Stimulated activated naive B cell treated with anti-CD40 and anti-IgM and Interleukin-4, amounts not matched to agents 10 μg/mL and 1 μg/mL and 100 μg/mL, for 72 hours (primary cell): ENCODE data around the gene DEUP1.

ENCODE experiments used
- ATAC-seq, 2 donors: fragments of 150-1000 bp; cut with Tn5 transposase; replicated peaks; 2 replicates each; pipeline ENCODE4 v1.10.0; 2021; ENCODE audit warnings: moderate library complexity in 1 of 2
- DNase-seq: peaks from one replicate; pipeline ENCODE4 v3.0.0; 2021
- H3K27ac Mint-ChIP-seq: one replicate; pipeline ENCODE4 v1.8.0; 2022; ENCODE audit warnings: mild to moderate bottlenecking, mixed read lengths
- H3K27me3 Mint-ChIP-seq, 2 donors: one replicate each; pipeline ENCODE4 v1.8.0; 2022; ENCODE audit warnings: mixed read lengths in 2 of 2
- H3K36me3 Mint-ChIP-seq, 2 donors: one replicate each; pipeline ENCODE4 v1.8.0; 2022; ENCODE audit warnings: mixed read lengths in 2 of 2, mild to moderate bottlenecking in 1 of 2
- H3K4me1 Mint-ChIP-seq, 2 donors: one replicate each; pipeline ENCODE4 v1.8.0; 2022; ENCODE audit warnings: mixed read lengths in 2 of 2, mild to moderate bottlenecking in 1 of 2
- H3K4me3 Mint-ChIP-seq, 2 donors: one replicate each; pipeline ENCODE4 v1.8.0; 2022; ENCODE audit warnings: mild to moderate bottlenecking in 2 of 2, mixed read lengths in 2 of 2, moderate library complexity in 1 of 2
- H3K9me3 Mint-ChIP-seq, 2 donors: one replicate each; pipeline ENCODE4 v1.8.0; 2022; ENCODE audit warnings: mixed read lengths in 2 of 2, mild to moderate bottlenecking in 1 of 2

The DEUP1 gene

DNA sequence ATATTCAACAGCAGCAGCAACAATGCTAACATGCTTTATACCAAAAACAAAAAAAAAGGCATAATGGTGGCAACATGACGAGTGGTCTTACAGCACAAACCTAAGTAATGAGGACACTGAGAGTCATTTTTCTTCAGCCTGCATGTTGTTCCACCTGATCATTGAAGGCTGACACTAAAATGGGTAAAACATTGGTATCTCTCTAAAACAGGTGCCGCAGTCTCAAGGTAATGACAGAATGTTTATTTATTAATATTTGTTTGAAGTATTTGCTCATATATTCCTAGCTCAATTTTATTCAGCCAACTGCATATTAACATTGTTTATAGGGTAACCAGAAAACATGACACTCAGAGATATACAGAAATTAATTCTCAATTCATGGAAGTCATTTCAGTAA, 8.3 kb upstream of the DEUP1 start:
- ATAC-seq (no peak), DNase-seq (no peak)
- Mint-ChIP-seq H3K4me1 (no peaks in the 10 kb centered on the region), H3K36me3 (no peaks in the 10 kb centered on the region), H3K27me3 (no peaks in the 10 kb centered on the region), H3K9me3 (peaks cover 0 to 4% of the 10 kb centered on the region in 2 donors), H3K27ac (no peak overlapping the region), H3K4me3 (no peak overlapping the region)

DNA sequence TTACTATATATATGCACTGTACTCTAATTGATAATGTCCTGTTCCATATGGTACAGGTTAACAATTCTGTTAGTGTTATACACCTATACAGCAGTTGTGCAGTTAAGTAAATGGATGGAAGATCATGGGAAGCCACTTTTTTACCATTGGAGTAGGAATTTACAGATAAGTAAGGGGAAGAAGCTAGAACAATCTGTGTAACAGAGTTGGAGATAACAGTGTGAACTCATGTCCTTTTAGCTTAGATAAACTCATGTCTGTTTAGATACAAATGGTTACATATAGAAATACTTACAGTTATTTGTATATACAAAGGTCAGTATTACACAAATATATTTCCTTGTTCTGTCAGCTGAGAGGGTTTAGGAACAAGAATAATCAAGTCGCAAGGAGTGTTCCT, 6.8 kb upstream of the DEUP1 start:
- no peaks in the 10 kb centered on the region for H3K4me1 Mint-ChIP-seq
- ATAC-seq: no peak
- peaks cover 4 to 8% of the 10 kb centered on the region in 2 donors for H3K27me3 Mint-ChIP-seq
- no peak for DNase-seq
- H3K9me3 Mint-ChIP-seq: peaks cover 0 to 2% of the 10 kb centered on the region in 2 donors
- H3K4me3 Mint-ChIP-seq: no peak overlapping the region
- no peak overlapping the region for H3K27ac Mint-ChIP-seq
- no peaks in the 10 kb centered on the region for H3K36me3 Mint-ChIP-seq

DNA sequence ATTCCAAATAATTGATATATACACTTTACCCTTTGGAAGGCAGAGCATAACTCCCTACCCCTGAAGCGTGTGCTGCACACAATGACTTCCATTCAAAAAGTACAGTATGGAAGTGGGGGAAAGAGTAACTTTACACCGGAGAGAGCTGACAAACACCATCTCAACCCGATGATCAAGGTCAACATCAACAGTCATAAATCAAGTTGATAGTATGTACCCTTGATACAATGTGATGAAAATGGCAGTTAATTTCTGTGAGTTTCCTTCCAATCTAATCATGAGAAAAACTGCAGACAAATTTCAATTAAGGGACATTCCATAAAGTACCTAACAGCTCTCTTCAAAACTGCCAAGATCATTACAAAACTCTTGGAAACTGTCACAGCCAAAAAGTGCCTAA, 6.0 kb upstream of the DEUP1 start:
- DNase-seq (no peak), ATAC-seq (no peak)
- Mint-ChIP-seq H3K27ac (no peak overlapping the region), H3K4me3 (no peak overlapping the region), H3K9me3 (peaks cover 0 to under 1% of the 10 kb centered on the region in 2 donors), H3K36me3 (no peaks in the 10 kb centered on the region), H3K27me3 (peaks cover 9 to 15% of the 10 kb centered on the region in 2 donors), H3K4me1 (no peaks in the 10 kb centered on the region)

DNA sequence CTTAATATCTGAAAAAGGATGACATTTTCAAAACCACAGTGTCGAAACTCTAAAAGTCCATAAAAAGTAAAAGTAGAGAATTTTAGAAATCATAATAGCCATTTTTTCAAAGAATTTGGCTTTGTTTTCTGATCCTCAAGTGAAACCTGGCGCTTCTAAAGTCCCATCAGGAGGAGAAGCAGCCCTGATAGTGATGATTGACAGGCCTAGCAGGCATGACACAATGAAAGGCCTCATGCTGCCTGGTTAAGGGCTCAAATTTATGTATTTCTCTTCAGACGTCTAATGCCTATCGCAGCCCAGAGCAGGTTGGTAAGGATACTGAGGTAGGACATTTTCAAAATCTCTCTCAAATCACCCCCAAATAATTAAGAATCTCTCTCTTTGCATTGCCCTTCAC, 3.9 kb upstream of the DEUP1 start:
- Mint-ChIP-seq H3K36me3 (no peaks in the 10 kb centered on the region), H3K27me3 (peaks cover 20 to 30% of the 10 kb centered on the region in 2 donors), H3K4me1 (peaks cover 0 to 5% of the 10 kb centered on the region in 2 donors), H3K4me3 (no peak overlapping the region), H3K9me3 (no peaks in the 10 kb centered on the region), H3K27ac (no peak overlapping the region)
- DNase-seq (no peak), ATAC-seq (no peak)

DNA sequence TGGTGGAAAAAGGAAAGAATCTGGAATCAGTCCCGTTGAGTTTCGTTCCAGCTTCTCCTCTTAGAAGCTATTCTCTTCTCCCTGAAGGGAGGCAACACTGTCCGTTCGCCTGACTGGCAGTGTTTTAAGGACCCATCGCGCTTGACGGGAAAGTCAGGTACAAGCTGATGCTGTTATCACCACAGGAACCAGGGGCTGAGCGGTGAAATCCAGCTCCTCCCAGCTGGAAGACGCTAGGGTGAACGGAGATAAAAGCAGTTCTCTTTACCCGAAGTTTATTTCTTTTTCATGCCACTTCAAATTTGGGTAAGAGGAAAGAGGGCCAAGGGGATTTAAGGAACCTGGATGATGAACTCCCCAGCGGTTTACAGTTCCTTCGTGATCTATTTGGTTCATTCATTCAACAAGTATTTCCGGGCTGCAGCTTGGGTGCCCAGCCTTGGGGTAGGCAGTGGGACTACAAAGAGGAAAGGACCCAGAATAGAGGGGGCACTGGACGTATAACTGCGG, 551 bp upstream of the DEUP1 start:
- Mint-ChIP-seq H3K9me3 (no peaks in the 10 kb centered on the region), H3K4me1 (peaks cover 0 to 5% of the 10 kb centered on the region in 2 donors), H3K27ac (no peak overlapping the region), H3K27me3 (peaks cover 34 to 46% of the 10 kb centered on the region in 2 donors), H3K4me3 (peak overlapping the region in 1 of 2 donors; percentile 36), H3K36me3 (no peaks in the 10 kb centered on the region)
- no peak for ATAC-seq
- DNase-seq: no peak

DNA sequence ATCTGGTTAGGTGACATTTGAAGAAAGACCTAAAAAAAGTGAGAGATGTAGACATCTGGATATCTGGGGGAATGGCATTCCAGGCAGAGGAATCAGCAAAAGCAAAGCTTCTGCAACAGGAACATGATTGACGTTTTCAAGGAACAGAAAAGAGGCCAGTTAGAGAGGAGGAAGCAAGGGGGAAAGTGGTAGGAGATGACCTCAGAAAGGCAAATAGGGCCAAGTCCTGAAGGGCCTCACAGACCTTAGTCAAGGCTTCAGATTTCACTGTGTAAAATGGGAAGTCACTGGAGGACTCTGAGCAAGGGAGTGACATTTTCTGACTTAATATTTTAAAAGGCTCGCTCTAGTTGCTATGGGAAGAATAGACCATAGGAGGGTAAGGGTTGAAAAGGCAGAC, 9.7 kb downstream of the DEUP1 start:
- no peak for ATAC-seq
- Mint-ChIP-seq H3K9me3 (peaks cover 0 to 2% of the 10 kb centered on the region in 2 donors), H3K4me3 (no peak overlapping the region), H3K27ac (no peak overlapping the region), H3K4me1 (no peaks in the 10 kb centered on the region), H3K27me3 (peaks cover 0 to 4% of the 10 kb centered on the region in 2 donors), H3K36me3 (no peaks in the 10 kb centered on the region)
- DNase-seq: no peak

DNA sequence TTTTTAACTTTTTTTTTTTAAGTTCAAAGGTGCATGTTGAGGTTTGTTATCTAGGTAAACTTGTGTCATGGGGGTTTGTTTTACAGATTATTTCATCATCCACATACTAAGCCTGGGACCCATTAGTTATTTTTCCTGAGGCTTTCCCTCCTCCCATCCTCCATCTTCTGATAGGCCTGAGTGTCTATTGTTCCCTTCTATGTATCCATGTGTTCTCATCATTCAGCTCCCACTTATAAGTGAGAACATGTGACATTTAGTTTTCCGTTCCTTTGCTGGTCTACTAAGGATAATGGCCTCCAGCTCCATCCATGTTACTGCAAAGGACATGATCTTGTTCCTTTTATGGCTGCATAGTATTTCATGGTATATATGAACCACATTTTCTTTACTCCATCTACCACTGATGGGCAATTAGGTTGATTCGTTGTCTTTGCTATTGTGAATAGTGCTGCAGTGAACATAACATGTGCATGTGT, 14.4 kb downstream of the DEUP1 start:
- H3K4me3 Mint-ChIP-seq: no peak overlapping the region
- ATAC-seq: no peak
- H3K4me1 Mint-ChIP-seq: no peaks in the 10 kb centered on the region
- no peaks in the 10 kb centered on the region for H3K36me3 Mint-ChIP-seq
- no peak for DNase-seq
- peaks cover 0 to 5% of the 10 kb centered on the region in 2 donors for H3K27me3 Mint-ChIP-seq
- H3K9me3 Mint-ChIP-seq: peaks cover 2 to 4% of the 10 kb centered on the region in 2 donors
- no peak overlapping the region for H3K27ac Mint-ChIP-seq

DNA sequence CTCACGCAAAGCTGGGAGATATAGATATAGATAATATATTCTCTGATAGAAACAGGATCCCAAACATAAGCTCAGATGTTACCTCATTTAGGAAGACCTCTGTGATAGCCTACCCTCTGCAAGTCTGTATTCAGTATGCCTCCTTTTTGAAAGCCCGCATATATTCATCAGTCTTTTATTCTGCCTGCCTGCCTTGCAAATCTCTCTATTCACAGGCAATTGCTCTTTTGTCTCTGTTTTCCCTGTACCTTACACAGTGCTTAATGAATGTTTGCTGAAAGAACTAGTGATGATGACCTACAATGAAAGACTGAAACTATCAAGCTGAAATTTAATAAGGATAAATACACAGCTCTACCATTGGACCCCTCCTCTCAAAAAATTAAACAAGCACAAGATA, 18.4 kb downstream of the DEUP1 start:
- H3K27ac Mint-ChIP-seq: no peak overlapping the region
- H3K4me3 Mint-ChIP-seq: no peak overlapping the region
- peaks cover 0 to 6% of the 10 kb centered on the region in 2 donors for H3K27me3 Mint-ChIP-seq
- peaks cover 0 to 9% of the 10 kb centered on the region in 2 donors for H3K9me3 Mint-ChIP-seq
- no peak for DNase-seq
- no peak for ATAC-seq
- no peaks in the 10 kb centered on the region for H3K4me1 Mint-ChIP-seq
- no peaks in the 10 kb centered on the region for H3K36me3 Mint-ChIP-seq

DNA sequence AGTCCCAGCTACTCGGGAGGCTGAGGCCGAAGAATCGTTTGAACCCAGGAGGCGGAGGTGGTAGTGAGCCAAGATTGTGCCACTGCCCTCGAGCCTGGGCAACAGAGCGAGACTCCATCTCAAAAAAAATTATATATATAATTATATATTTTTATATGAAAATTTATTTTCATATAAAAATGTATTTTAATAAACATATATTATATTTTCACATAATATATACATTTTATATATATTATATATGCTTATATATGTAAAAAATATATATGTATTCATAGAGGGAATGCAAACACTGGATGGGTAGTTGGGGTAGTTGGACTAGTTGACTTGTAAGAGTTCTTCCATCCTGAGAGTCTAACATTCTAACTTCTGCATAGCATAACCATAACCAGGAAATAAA, 20.3 kb downstream of the DEUP1 start:
- DNase-seq (no peak), ATAC-seq (no peak)
- Mint-ChIP-seq H3K27me3 (peaks cover 0 to 6% of the 10 kb centered on the region in 2 donors), H3K4me1 (no peaks in the 10 kb centered on the region), H3K9me3 (peaks cover 4 to 14% of the 10 kb centered on the region in 2 donors), H3K36me3 (peaks cover 0 to 5% of the 10 kb centered on the region in 2 donors), H3K27ac (no peak overlapping the region), H3K4me3 (no peak overlapping the region)

DNA sequence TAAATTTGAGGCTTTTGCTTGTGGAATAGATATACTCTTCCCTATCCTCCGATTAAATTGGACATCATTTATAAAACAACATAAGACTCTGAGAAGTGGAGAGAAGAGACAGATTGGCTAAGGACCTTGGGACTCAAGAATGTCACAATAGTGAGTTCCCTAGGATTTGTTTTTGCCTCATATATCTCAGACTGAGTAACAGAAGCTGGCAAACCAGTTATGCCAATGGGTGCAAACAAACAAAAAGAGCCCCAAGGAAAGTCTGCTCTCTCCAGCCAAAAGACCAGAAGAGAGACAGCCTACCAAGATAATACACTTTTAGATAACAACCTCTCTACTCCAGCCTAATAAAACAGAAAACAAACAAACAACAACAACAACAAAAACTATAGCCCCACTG, 28.9 kb downstream of the DEUP1 start:
- DNase-seq (no peak), ATAC-seq (no peak)
- peaks cover 8 to 9% of the 10 kb centered on the region in 2 donors for H3K9me3 Mint-ChIP-seq
- H3K4me1 Mint-ChIP-seq: no peaks in the 10 kb centered on the region
- H3K4me3 Mint-ChIP-seq: no peak overlapping the region
- no peaks in the 10 kb centered on the region for H3K27me3 Mint-ChIP-seq
- H3K36me3 Mint-ChIP-seq: peaks cover 0 to under 1% of the 10 kb centered on the region in 2 donors
- no peak overlapping the region for H3K27ac Mint-ChIP-seq

DNA sequence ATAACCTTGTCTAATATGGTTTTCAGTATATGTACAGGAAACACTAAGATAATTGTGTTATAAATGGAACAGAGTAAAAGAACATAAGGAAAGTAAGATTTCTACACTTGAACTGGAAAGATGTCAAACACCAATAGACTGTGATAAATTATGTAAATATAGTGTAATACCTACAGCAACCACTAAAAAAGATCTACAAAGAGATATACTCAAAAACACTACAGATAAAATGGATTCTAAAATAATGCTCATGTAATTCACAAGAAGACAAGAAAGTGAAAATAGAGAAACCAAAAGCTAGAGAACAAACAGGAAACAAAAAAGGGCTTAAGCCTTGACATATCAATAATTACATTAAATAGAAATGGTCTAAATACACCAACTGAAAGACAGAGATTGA, 30.9 kb downstream of the DEUP1 start:
- no peak overlapping the region for H3K4me3 Mint-ChIP-seq
- ATAC-seq (no peak), DNase-seq (no peak)
- H3K4me1 Mint-ChIP-seq: no peaks in the 10 kb centered on the region
- no peaks in the 10 kb centered on the region for H3K36me3 Mint-ChIP-seq
- no peaks in the 10 kb centered on the region for H3K27me3 Mint-ChIP-seq
- peaks cover 8% of the 10 kb centered on the region in 2 donors for H3K9me3 Mint-ChIP-seq
- H3K27ac Mint-ChIP-seq: no peak overlapping the region

DNA sequence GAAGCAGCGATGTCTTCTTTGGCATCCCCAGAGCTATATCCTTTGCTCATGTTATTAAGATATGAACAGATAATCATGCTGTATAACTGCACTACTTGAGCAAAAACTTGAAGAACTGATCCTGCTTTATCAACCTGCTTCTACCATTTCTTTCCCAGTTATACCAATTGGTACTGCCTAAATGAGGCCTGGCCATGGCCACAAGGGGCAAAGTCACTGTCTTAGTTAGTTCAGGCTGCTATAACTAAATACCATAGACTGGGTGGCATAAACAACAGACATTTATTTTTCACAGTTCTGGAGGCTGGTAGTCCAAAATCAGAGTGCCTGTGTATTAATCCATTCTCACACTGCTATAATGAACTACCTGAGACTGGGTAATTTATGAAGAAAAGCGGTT, 37.5 kb downstream of the DEUP1 start:
- Mint-ChIP-seq H3K4me1 (no peaks in the 10 kb centered on the region), H3K9me3 (peaks cover 12 to 14% of the 10 kb centered on the region in 2 donors), H3K27ac (no peak overlapping the region), H3K4me3 (no peak overlapping the region), H3K27me3 (no peaks in the 10 kb centered on the region), H3K36me3 (no peaks in the 10 kb centered on the region)
- ATAC-seq (no peak), DNase-seq (no peak)

DNA sequence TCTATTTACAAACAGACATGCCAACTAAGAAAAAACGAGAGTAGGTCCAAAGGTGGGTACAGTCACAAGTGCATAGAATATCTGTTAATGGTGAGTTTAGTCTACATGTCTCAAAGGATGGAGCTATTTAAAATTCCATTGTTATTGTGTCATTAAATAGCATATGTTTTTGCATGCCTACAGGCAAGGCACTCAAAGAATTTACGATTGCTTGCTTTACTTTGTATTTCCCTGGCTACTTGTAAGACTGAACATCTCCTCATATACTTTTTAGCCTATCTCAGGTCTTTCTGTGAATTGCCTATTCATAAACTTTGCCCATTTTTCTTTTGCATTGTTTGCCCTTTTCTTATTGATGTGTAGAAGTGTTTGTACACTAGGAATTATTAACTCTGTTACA, 39.7 kb downstream of the DEUP1 start:
- H3K36me3 Mint-ChIP-seq: no peaks in the 10 kb centered on the region
- no peaks in the 10 kb centered on the region for H3K27me3 Mint-ChIP-seq
- no peak overlapping the region for H3K4me3 Mint-ChIP-seq
- H3K27ac Mint-ChIP-seq: no peak overlapping the region
- DNase-seq (no peak), ATAC-seq (no peak)
- H3K4me1 Mint-ChIP-seq: no peaks in the 10 kb centered on the region
- H3K9me3 Mint-ChIP-seq: peaks cover 12 to 14% of the 10 kb centered on the region in 2 donors

DNA sequence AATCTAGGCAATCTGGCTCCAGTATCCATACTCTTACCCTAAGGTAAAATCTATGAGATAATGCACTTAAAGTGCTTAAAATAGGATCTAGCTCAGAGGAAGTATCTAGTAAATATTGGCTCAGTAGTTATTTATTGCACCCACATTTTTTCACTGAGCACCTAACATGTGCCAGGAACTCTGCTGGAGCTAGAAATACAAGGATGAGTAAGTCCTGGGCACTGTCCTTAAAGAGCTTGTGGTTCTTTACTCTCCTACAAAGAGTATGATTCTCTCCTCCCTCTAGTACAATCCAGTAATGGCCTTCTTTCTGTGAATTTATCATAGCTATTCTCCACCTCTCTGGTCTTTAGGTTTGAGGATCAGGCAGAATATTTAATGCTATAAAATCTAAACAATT, 59.2 kb downstream of the DEUP1 start:
- no peak for ATAC-seq
- no peak for DNase-seq
- Mint-ChIP-seq H3K9me3 (no peaks in the 10 kb centered on the region), H3K36me3 (no peaks in the 10 kb centered on the region), H3K4me1 (no peaks in the 10 kb centered on the region), H3K27me3 (no peaks in the 10 kb centered on the region), H3K27ac (no peak overlapping the region), H3K4me3 (no peak overlapping the region)

DNA sequence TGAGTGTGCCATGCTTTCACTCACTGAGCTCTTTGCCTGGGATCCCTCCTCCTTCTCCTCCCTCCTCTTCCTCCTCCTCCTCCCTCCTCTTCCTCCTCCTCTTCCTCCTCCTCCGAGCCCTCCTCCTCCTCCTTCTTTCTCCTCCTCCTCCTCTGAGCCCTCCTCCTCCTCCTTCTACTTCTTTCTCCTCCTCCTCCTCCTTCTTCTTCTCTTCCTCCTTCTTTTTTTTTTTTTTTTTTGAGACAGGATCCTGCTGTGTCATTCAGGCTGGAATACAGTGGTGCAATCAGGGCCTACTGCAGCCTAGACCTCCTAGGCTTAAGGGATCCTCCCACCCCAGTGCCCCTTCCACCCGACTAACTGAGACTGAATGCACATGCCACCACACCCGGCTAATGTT, 62.3 kb downstream of the DEUP1 start:
- Mint-ChIP-seq H3K27me3 (no peaks in the 10 kb centered on the region), H3K4me1 (no peaks in the 10 kb centered on the region), H3K9me3 (no peaks in the 10 kb centered on the region), H3K4me3 (no peak overlapping the region), H3K27ac (no peak overlapping the region), H3K36me3 (no peaks in the 10 kb centered on the region)
- DNase-seq: no peak
- no peak for ATAC-seq

DNA sequence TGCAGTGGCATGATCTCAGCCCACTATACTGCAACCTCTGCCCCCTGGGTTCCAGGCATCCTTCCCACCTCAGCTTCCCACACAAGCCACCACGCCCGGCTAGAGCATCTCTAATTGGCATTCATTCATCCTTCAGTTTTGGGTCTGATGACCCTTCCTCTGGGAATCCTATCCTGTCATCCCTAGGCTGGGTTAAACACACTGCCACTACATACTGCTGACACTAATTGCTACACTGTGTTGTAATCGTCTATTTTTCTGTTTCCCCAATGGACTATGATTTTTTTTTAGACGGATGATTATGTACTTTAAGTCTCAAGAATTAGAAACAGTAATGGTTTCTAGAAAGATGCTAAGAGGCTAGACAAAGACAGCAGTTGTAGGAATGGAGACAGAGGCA, 62.8 kb downstream of the DEUP1 start:
- DNase-seq (no peak), ATAC-seq (no peak)
- H3K27me3 Mint-ChIP-seq: no peaks in the 10 kb centered on the region
- H3K27ac Mint-ChIP-seq: no peak overlapping the region
- H3K4me1 Mint-ChIP-seq: no peaks in the 10 kb centered on the region
- H3K36me3 Mint-ChIP-seq: no peaks in the 10 kb centered on the region
- no peaks in the 10 kb centered on the region for H3K9me3 Mint-ChIP-seq
- no peak overlapping the region for H3K4me3 Mint-ChIP-seq
